GM21786 (cell line): ENCODE data around the gene ALAS1.

Experiments
- ATAC-seq: cut with Tn5 transposase; IDR thresholded peaks from one replicate; pipeline ENCODE4 v1.9.1; 2021; ENCODE audit not compliant: unreplicated experiment

The ALAS1 gene

GRCh38 chr3:52198643-52199608, 966 bp downstream of the ALAS1 start:
- ATAC-seq = no peak

- ATAC-seq = no peak
These were observed 3.2 kb downstream of the ALAS1 start for GRCh38 chr3:52200981-52201679.

- no peak for ATAC-seq
These were observed 4.6 kb downstream of the ALAS1 start for GRCh38 chr3:52202384-52203077.

- no peak for ATAC-seq
These were observed 5.7 kb downstream of the ALAS1 start for GRCh38 chr3:52203701-52204100.

- no peak for ATAC-seq
These were observed 6.5 kb downstream of the ALAS1 start for GRCh38 chr3:52204337-52205073.

GRCh38 chr3:52205727-52206372, 7.9 kb downstream of the ALAS1 start:
- no peak for ATAC-seq

GRCh38 chr3:52208556-52208955, 10.6 kb downstream of the ALAS1 start:
- ATAC-seq = no peak

- no peak for ATAC-seq
These were observed 12.1 kb downstream of the ALAS1 start for GRCh38 chr3:52210037-52210436.

- ATAC-seq = no peak
These were observed 12.6 kb downstream of the ALAS1 start for GRCh38 chr3:52210550-52211046.

GRCh38 chr3:52211268-52211891, 13.4 kb downstream of the ALAS1 start:
- ATAC-seq = no peak

- no peak for ATAC-seq
These were observed 15.0 kb downstream of the ALAS1 start for GRCh38 chr3:52213005-52213404.

GRCh38 chr3:52213901-52214300, 15.9 kb downstream of the ALAS1 start:
- ATAC-seq = no peak

- no peak for ATAC-seq
These were observed 17.4 kb downstream of the ALAS1 start for GRCh38 chr3:52215351-52215750.

- ATAC-seq = no peak
These were observed 18.8 kb downstream of the ALAS1 start for GRCh38 chr3:52216585-52217408.

- ATAC-seq = no peak
These were observed 19.4 kb downstream of the ALAS1 start for GRCh38 chr3:52217409-52217805.

- ATAC-seq = no peak
These were observed 20.1 kb downstream of the ALAS1 start for GRCh38 chr3:52218026-52218425.

GRCh38 chr3:52218454-52218853, 20.5 kb downstream of the ALAS1 start:
- no peak for ATAC-seq

GRCh38 chr3:52218937-52219650, 21.1 kb downstream of the ALAS1 start:
- no peak for ATAC-seq
